ENCODE results near the gene MYH9.

Gene MYH9

DNA sequence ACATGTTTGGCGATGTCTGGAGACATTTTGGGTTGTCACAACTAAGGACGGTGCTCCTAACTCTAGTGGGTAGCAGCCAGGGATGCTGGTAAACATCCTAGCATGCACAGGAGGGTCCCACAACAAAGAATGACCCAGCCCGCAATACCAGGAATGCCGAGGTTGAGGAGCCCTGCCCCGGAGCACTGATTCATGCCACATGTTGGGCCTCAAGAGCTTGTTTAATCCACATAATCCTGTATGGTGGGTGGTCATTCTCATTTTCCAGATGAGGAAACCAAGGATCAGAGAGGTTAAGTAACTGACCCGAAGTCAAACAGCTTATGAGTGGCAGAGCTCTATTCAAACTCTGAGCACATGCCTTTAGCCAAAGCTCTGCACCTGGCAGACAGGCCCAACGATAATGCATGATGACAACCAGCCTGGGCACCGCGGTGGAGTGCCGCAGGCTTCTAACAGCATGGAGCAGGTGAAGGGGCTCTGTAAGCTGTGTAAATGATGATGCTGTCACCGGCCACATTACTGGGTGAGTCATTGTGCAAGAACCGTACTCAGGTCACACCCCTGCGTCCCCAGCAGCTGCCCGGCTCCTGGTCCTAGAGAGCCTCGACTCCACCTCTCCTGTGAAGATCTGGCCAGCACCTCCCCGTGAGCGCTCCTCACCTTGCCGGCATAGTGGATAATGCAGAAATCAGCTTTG lies 76.2 kb downstream of the MYH9 start:
- H3F3A ChIP-seq (ENCODE audit: control insufficient read depth, insufficient read depth) = no peaks in the 10 kb centered on the region
- H3K79me2 ChIP-seq (ENCODE audit: control insufficient read depth, low read length) = no peaks in the 10 kb centered on the region
- TF ChIP-seq CTCF (IDR thresholded peaks at IDR 0.05; ENCODE audit: low read depth, low read length, poor library complexity, severe bottlenecking) = no peak
- TF ChIP-seq EZH2phosphoT487 (IDR thresholded peaks at IDR 0.05; ENCODE audit: borderline replicate concordance, low read length) = no peak
- H3K4me3 ChIP-seq (ENCODE audit: low read length) = no peak overlapping the region
- H3K36me3 ChIP-seq (ENCODE audit: control insufficient read depth, low read length) = peaks cover 83% of the 10 kb centered on the region
- H3K4me1 ChIP-seq (ENCODE audit: control insufficient read depth, low read length) = no peaks in the 10 kb centered on the region
- H3K9me2 ChIP-seq (replicated peaks; ENCODE audit: control insufficient read depth, low read length) = no peaks in the 10 kb centered on the region
- H3K27me3 ChIP-seq (ENCODE audit: control insufficient read depth, low read length) = no peaks in the 10 kb centered on the region
- H3K4me2 ChIP-seq (ENCODE audit: low read length) = no peak overlapping the region
- 0 out of 2 replicates have a peak, but pooled peaks cover 2% of the 10 kb centered on the region for H4K20me1 ChIP-seq (ENCODE audit: control insufficient read depth, insufficient read depth, low read depth, low read length)
- no peaks in the 10 kb centered on the region for H3K9me3 ChIP-seq (ENCODE audit: control insufficient read depth, insufficient read depth, low read length)
- H3K27ac ChIP-seq (ENCODE audit: low read depth, low read length) = no peak overlapping the region

DNA sequence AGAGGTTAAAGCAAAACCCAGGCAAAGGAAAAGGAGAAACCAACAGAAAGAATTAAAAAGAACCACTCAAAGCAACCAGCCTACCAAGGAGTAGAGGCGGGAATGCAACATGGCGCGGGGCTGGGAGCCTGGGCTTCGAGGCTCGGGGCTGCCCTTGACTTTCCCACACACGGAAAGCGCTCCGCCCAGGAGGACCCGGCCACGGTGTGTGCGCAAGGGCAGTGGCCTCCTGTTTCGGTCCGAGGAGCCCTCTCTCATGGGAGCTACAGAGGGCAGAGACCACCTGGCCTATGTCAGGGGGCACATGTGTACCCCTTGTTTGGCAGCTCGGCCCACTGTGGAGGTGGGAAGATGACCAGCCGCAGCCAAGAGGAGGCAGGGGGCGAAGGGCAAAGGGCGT lies 78.9 kb downstream of the MYH9 start:
- H3K9me2 ChIP-seq (replicated peaks; ENCODE audit: control insufficient read depth, low read length) = no peaks in the 10 kb centered on the region
- H3K4me2 ChIP-seq (ENCODE audit: low read length) = no peak overlapping the region
- no peak overlapping the region for H3K27ac ChIP-seq (ENCODE audit: low read depth, low read length)
- H3K9me3 ChIP-seq (ENCODE audit: control insufficient read depth, insufficient read depth, low read length) = no peaks in the 10 kb centered on the region
- no peaks in the 10 kb centered on the region for H3K4me1 ChIP-seq (ENCODE audit: control insufficient read depth, low read length)
- no peaks in the 10 kb centered on the region for H3K27me3 ChIP-seq (ENCODE audit: control insufficient read depth, low read length)
- H3K4me3 ChIP-seq (ENCODE audit: low read length) = no peak overlapping the region
- TF ChIP-seq EZH2phosphoT487 (IDR thresholded peaks at IDR 0.05; ENCODE audit: borderline replicate concordance, low read length) (no peak), CTCF (IDR thresholded peaks at IDR 0.05; ENCODE audit: low read depth, low read length, poor library complexity, severe bottlenecking) (no peak)
- no peaks in the 10 kb centered on the region for H3F3A ChIP-seq (ENCODE audit: control insufficient read depth, insufficient read depth)
- H3K36me3 ChIP-seq (ENCODE audit: control insufficient read depth, low read length) = peaks cover 88% of the 10 kb centered on the region
- H3K79me2 ChIP-seq (ENCODE audit: control insufficient read depth, low read length) = no peaks in the 10 kb centered on the region
- 0 out of 2 replicates have a peak, but pooled peaks cover 2% of the 10 kb centered on the region for H4K20me1 ChIP-seq (ENCODE audit: control insufficient read depth, insufficient read depth, low read depth, low read length)

DNA sequence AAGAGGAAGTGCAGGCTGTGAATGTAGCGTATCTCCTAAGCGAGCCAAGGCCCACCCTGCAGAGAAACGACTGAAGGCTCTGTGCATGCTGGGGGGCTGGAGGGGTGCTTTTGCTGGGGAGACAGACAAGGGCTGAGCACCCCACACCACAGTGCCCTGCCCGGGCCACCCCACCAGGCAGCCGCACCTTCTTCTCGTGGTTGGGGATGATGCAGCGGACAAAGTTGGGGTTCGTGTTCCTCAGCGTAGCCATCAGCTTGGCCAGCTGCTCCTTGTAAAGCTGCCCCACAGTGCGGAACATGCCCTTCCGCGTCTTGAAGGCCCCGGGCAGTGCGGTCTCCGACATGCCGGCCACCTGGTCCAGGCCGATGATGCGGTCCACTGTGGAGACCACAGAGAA lies 81.5 kb downstream of the MYH9 start:
- no peaks in the 10 kb centered on the region for H3K79me2 ChIP-seq (ENCODE audit: control insufficient read depth, low read length)
- peaks cover 4% of the 10 kb centered on the region; the same call in 1 of the 2 replicates for H3K4me1 ChIP-seq (ENCODE audit: control insufficient read depth, low read length)
- H4K20me1 ChIP-seq (ENCODE audit: control insufficient read depth, insufficient read depth, low read depth, low read length) = 0 out of 2 replicates have a peak, but pooled peaks cover 2% of the 10 kb centered on the region
- no peak overlapping the region for H3K27ac ChIP-seq (ENCODE audit: low read depth, low read length)
- peaks cover 11% of the 10 kb centered on the region for H3F3A ChIP-seq (ENCODE audit: control insufficient read depth, insufficient read depth)
- no peak overlapping the region for H3K4me3 ChIP-seq (ENCODE audit: low read length)
- H3K36me3 ChIP-seq (ENCODE audit: control insufficient read depth, low read length) = peaks cover 90% of the 10 kb centered on the region
- H3K9me2 ChIP-seq (replicated peaks; ENCODE audit: control insufficient read depth, low read length) = no peaks in the 10 kb centered on the region
- TF ChIP-seq EZH2phosphoT487 (IDR thresholded peaks at IDR 0.05; ENCODE audit: borderline replicate concordance, low read length) (no peak), CTCF (IDR thresholded peaks at IDR 0.05; ENCODE audit: low read depth, low read length, poor library complexity, severe bottlenecking) (no peak)
- H3K27me3 ChIP-seq (ENCODE audit: control insufficient read depth, low read length) = no peaks in the 10 kb centered on the region
- no peak overlapping the region for H3K4me2 ChIP-seq (ENCODE audit: low read length)
- no peaks in the 10 kb centered on the region for H3K9me3 ChIP-seq (ENCODE audit: control insufficient read depth, insufficient read depth, low read length)

All from DOHH2 (cell line).